MM.1S (cell line): ENCODE measurements around the gene SPAG17.

Source experiments
- EZH2 ChIP-seq: fragments of 300-600 bp; sonication (generic); optimal IDR thresholded peaks from 2 replicates; pipeline ENCODE3; 2017; ENCODE audit warnings: low read depth, mild to moderate bottlenecking, antibody characterized with exemption, low read length, mixed read lengths
- TF ChIP-seq, protein P1 (sequence below): fragments of 300-600 bp; sonication (generic); IDR thresholded peaks from 2 replicates; pipeline ENCODE4 v1.5.1; 2016; ENCODE audit warnings: antibody characterized with exemption, low read length, mixed read lengths

DNA sequence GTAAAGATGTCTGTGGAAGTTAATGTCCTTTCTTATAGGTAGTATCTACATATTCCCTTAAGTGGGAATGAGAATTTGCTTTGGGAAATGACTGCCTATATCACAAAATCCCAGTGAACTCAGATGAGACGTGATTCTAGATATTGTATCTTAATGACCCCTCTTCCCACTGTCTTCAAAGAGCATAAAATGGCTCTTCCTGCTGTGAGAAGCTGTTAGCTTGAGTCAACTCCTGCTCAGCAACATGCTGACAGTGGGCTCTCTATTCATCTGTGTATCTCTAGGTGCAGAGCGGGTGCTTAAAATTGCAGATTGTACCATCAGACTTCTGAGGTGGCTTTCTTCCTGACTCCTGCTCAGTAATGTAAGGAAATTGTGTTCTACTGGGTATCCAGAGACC is 100.6 kb downstream of the SPAG17 start:
- TF ChIP-seq, protein P1, sequence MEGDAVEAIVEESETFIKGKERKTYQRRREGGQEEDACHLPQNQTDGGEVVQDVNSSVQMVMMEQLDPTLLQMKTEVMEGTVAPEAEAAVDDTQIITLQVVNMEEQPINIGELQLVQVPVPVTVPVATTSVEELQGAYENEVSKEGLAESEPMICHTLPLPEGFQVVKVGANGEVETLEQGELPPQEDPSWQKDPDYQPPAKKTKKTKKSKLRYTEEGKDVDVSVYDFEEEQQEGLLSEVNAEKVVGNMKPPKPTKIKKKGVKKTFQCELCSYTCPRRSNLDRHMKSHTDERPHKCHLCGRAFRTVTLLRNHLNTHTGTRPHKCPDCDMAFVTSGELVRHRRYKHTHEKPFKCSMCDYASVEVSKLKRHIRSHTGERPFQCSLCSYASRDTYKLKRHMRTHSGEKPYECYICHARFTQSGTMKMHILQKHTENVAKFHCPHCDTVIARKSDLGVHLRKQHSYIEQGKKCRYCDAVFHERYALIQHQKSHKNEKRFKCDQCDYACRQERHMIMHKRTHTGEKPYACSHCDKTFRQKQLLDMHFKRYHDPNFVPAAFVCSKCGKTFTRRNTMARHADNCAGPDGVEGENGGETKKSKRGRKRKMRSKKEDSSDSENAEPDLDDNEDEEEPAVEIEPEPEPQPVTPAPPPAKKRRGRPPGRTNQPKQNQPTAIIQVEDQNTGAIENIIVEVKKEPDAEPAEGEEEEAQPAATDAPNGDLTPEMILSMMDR: no peak
- no peak for TF ChIP-seq EZH2
